Bronchial epithelial cell (primary cell): ENCODE data around the gene SHISA6. TPM values are rescaled to one million over a fixed set of nuclear protein-coding genes. Genes with fewer than 3 reads are reported as not detected.

ENCODE experiments used
- DNase-seq: peaks from one replicate; pipeline ENCODE4 v3.0.0-alpha.2; 2010; ENCODE audit warnings: low read depth
- FAIRE-seq: peaks from 2 replicates; lab custom pipeline; 2011; peaks lifted over from hg19 to GRCh38; lab: Jason Lieb, UNC
- H3K27me3 ChIP-seq: 2 replicates; pipeline ENCODE4 v1.5.1; 2011; ENCODE audit warnings: low read length; ENCODE audit not compliant: control insufficient read depth, insufficient read depth
- H3K36me3 ChIP-seq: 2 replicates; pipeline ENCODE4 v1.5.1; 2011; ENCODE audit warnings: low read length; ENCODE audit not compliant: control insufficient read depth, insufficient read depth
- H3K4me3 ChIP-seq: 2 replicates; pipeline ENCODE4 v1.5.1; 2011; ENCODE audit warnings: mild to moderate bottlenecking, low read depth, low read length, control low read depth
- CTCF ChIP-seq: IDR thresholded peaks from 2 replicates; pipeline ENCODE4 v1.5.1; 2011; ENCODE audit warnings: mild to moderate bottlenecking, moderate library complexity, low read length, control low read depth, inconsistent platforms; ENCODE audit not compliant: insufficient read depth, severe bottlenecking
- total RNA-seq: library from RNA; depleted of rRNA; stranded (reverse); fragments of >200 nt; gene quantifications from 2 replicates; pipeline ENCODE4 v1.2.1, GENCODE V29; 2014

The SHISA6 gene
- total RNA-seq, 1 donor from 2014 or later = not detected

- no peaks in the 10 kb centered on the region for H3K36me3 ChIP-seq
- H3K27me3 ChIP-seq = no peaks in the 10 kb centered on the region
- H3K4me3 ChIP-seq = no peak overlapping the region
- no peak for FAIRE-seq
- TF ChIP-seq CTCF = no peak
- DNase-seq = no peak
These were observed 262.5 kb downstream of the SHISA6 start for GRCh38 chr17:11503308-11504035.

GRCh38 chr17:11506635-11507034, 265.6 kb downstream of the SHISA6 start:
- TF ChIP-seq CTCF = no peak
- Histone ChIP-seq H3K36me3 (no peaks in the 10 kb centered on the region), H3K4me3 (no peak overlapping the region), H3K27me3 (no peaks in the 10 kb centered on the region)
- peak; percentile 9 for DNase-seq
- peak; percentile 13 for FAIRE-seq

GRCh38 chr17:11511696-11512095, 270.7 kb downstream of the SHISA6 start:
- no peaks in the 10 kb centered on the region for H3K36me3 ChIP-seq
- no peak for TF ChIP-seq CTCF
- H3K4me3 ChIP-seq = no peak overlapping the region
- FAIRE-seq (no peak), DNase-seq (no peak)
- no peaks in the 10 kb centered on the region for H3K27me3 ChIP-seq

GRCh38 chr17:11514565-11514964, 273.6 kb downstream of the SHISA6 start:
- H3K36me3 ChIP-seq = no peaks in the 10 kb centered on the region
- FAIRE-seq (peak; percentile 82), DNase-seq (no peak)
- no peak overlapping the region for H3K4me3 ChIP-seq
- TF ChIP-seq CTCF = no peak
- no peaks in the 10 kb centered on the region for H3K27me3 ChIP-seq

GRCh38 chr17:11514981-11515680, 274.1 kb downstream of the SHISA6 start:
- no peak for TF ChIP-seq CTCF
- H3K4me3 ChIP-seq = no peak overlapping the region
- DNase-seq (no peak), FAIRE-seq (no peak)
- H3K27me3 ChIP-seq = no peaks in the 10 kb centered on the region
- no peaks in the 10 kb centered on the region for H3K36me3 ChIP-seq
